ENCODE measurements around the gene USP20.

DNA sequence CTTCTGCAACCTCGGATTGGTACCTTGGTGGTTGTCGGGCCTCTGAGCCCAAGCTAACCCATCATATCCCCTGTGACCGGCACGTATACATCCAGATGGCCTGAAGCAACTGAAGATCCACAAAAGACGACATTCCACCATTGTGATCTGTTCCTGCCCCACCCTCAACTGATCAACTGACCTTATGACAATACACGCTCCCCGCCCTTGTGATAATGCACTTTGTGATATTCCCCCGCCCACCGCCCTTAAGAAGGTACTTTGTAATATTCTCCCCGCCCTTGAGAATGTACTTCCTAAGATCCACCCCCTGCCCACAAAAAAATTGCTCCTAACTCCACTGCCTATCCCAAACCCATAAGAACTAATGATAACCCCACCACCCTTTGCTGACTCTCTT, 48.8 kb upstream of the USP20 start:
- TF ChIP-seq POLR2A (IDR thresholded peaks at IDR 0.05): no peak
- TF ChIP-seq, protein P1, sequence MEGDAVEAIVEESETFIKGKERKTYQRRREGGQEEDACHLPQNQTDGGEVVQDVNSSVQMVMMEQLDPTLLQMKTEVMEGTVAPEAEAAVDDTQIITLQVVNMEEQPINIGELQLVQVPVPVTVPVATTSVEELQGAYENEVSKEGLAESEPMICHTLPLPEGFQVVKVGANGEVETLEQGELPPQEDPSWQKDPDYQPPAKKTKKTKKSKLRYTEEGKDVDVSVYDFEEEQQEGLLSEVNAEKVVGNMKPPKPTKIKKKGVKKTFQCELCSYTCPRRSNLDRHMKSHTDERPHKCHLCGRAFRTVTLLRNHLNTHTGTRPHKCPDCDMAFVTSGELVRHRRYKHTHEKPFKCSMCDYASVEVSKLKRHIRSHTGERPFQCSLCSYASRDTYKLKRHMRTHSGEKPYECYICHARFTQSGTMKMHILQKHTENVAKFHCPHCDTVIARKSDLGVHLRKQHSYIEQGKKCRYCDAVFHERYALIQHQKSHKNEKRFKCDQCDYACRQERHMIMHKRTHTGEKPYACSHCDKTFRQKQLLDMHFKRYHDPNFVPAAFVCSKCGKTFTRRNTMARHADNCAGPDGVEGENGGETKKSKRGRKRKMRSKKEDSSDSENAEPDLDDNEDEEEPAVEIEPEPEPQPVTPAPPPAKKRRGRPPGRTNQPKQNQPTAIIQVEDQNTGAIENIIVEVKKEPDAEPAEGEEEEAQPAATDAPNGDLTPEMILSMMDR (IDR thresholded peaks at IDR 0.05): no peak

Measured in thyroid gland (tissue), 4 donors.